Fibroblast of lung (primary cell): ENCODE results near the gene COL26A1. TPM values are rescaled to one million over a fixed set of nuclear protein-coding genes. Genes with fewer than 3 reads are reported as not detected.

Source experiments
- DNase-seq, 2 donors: peaks; one replicate each; pipeline versions ENCODE4 v3.0.0 to v3.0.0-alpha.2; 2010; ENCODE audit warnings: low read depth in 2 of 2
- H2AFZ ChIP-seq: 2 replicates; pipeline ENCODE4 v1.5.1; 2012; ENCODE audit warnings: low read length, control low read depth, inconsistent platforms
- H3K27ac ChIP-seq: 2 replicates; pipeline ENCODE4 v1.5.1; 2011; ENCODE audit warnings: low read length, control low read depth; ENCODE audit not compliant: insufficient read depth
- H3K27me3 ChIP-seq: 2 replicates; pipeline ENCODE4 v1.5.1; 2011; ENCODE audit warnings: mild to moderate bottlenecking, low read length; ENCODE audit not compliant: control insufficient read depth, insufficient read depth
- H3K36me3 ChIP-seq: 2 replicates; pipeline ENCODE4 v1.5.1; 2011; ENCODE audit warnings: low read length; ENCODE audit not compliant: control insufficient read depth, insufficient read depth
- H3K4me1 ChIP-seq: 2 replicates; pipeline ENCODE4 v1.5.1; 2011; ENCODE audit warnings: low read length; ENCODE audit not compliant: control insufficient read depth, insufficient read depth; ENCODE audit errors: extremely low read depth
- H3K4me2 ChIP-seq: 2 replicates; pipeline ENCODE4 v1.5.1; 2011; ENCODE audit warnings: low read length, control low read depth; ENCODE audit not compliant: insufficient read depth; ENCODE audit errors: extremely low read depth
- H3K4me3 ChIP-seq, 4 experiments: fragments of 200-600 bp in 1 of 4; sonication (generic) in 1 of 4; replicated peaks in 1 of 4; 2 replicates each; pipeline ENCODE4 v1.5.1; 2011 to 2016; ENCODE audit warnings: low read length in 4 of 4, low read depth in 3 of 4, mild to moderate bottlenecking in 3 of 4, control low read depth in 2 of 4, inconsistent platforms in 1 of 4, mixed read lengths in 1 of 4; ENCODE audit not compliant: insufficient read depth in 1 of 4; ENCODE audit errors: control extremely low read depth in 1 of 4
- H3K79me2 ChIP-seq: 2 replicates; pipeline ENCODE4 v1.5.1; 2012; ENCODE audit warnings: mild to moderate bottlenecking, low read length, inconsistent platforms; ENCODE audit not compliant: control insufficient read depth, insufficient read depth
- H3K9ac ChIP-seq: 2 replicates; pipeline ENCODE4 v1.5.1; 2011; ENCODE audit warnings: mild to moderate bottlenecking, low read length, control low read depth; ENCODE audit not compliant: insufficient read depth
- H3K9me3 ChIP-seq: 2 replicates; pipeline ENCODE4 v1.5.1; 2012; ENCODE audit warnings: low read depth, low read length; ENCODE audit not compliant: control insufficient read depth, insufficient read depth
- H4K20me1 ChIP-seq: 2 replicates; pipeline ENCODE4 v1.5.1; 2011; ENCODE audit warnings: low read length; ENCODE audit not compliant: control insufficient read depth, insufficient read depth; ENCODE audit errors: extremely low read depth
- EZH2 ChIP-seq: IDR thresholded peaks from 2 replicates; pipeline ENCODE4 v1.5.1; 2012; ENCODE audit warnings: low read length, control low read depth, mild to moderate bottlenecking; ENCODE audit errors: missing control alignments
- polyA plus RNA-seq, 2 donors: library from polyadenylated mRNA; depleted of rRNA in 1 of 2; stranded (reverse) in 1 of 2; unstranded in 1 of 2; fragments of >200 nt; gene quantifications; 2 replicates each; pipeline ENCODE4 v1.2.1, GENCODE V29; 2011 to 2012; ENCODE audit warnings: missing spikeins in 1 of 2
- total RNA-seq: library from RNA; depleted of rRNA; stranded (reverse); fragments of >200 nt; gene quantifications from 2 replicates; pipeline ENCODE4 v1.2.1, GENCODE V29; 2014
- TF ChIP-seq, protein P1 (sequence below), 2 donors: IDR thresholded peaks in 1 of 2; conservative IDR thresholded peaks in 1 of 2; 1 replicate in 1 of 2; 2 replicates in 1 of 2; pipeline ENCODE4 v1.5.1; 2011 to 2012; ENCODE audit warnings: low read length in 2 of 2, control low read depth in 1 of 2, inconsistent platforms in 1 of 2, low read depth in 1 of 2, mild to moderate bottlenecking in 1 of 2

COL26A1 gene
- total and polyA plus RNA-seq, 2 donors (not counting 1 experiment from before 2014, with no cell fraction given), result 0.06 TPM; not detected in 1

DNA sequence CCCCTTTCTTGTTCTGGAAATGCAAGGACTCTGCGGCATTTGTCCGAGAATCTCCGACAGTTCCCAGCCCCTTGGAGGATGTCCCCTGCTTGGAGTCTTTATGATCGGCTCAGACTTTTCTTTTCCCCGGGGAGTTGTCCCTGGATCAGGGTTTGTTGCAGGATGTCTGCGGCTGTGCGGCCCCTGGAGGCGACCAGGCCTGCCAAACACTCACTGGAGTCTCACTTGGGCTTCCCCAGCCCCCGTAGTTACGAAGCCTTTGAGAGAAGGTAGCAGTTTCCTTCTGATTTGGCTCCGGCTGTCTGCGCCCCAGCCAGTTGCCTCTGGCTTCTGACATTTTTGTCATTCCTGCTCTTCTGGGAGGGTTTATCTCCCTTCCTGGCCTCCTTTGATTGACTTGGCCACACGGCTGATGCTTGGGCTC lies 16.1 kb downstream of the COL26A1 start:
- no peak for TF ChIP-seq EZH2
- TF ChIP-seq, protein P1, sequence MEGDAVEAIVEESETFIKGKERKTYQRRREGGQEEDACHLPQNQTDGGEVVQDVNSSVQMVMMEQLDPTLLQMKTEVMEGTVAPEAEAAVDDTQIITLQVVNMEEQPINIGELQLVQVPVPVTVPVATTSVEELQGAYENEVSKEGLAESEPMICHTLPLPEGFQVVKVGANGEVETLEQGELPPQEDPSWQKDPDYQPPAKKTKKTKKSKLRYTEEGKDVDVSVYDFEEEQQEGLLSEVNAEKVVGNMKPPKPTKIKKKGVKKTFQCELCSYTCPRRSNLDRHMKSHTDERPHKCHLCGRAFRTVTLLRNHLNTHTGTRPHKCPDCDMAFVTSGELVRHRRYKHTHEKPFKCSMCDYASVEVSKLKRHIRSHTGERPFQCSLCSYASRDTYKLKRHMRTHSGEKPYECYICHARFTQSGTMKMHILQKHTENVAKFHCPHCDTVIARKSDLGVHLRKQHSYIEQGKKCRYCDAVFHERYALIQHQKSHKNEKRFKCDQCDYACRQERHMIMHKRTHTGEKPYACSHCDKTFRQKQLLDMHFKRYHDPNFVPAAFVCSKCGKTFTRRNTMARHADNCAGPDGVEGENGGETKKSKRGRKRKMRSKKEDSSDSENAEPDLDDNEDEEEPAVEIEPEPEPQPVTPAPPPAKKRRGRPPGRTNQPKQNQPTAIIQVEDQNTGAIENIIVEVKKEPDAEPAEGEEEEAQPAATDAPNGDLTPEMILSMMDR (conservative IDR thresholded peaks at IDR 0.05 in 1 of 2, IDR thresholded peaks at IDR 0.05 in 1 of 2; ENCODE audit: low read depth in 1 of 2, low read length in 2 of 2), result no peak
- Histone ChIP-seq H3K9me3 (no peaks in the 10 kb centered on the region), H3K9ac (no peak overlapping the region), H2AFZ (no peak overlapping the region), H3K4me2 (no peak overlapping the region), H3K4me1 (no peaks in the 10 kb centered on the region), H3K4me3 (no peak overlapping the region), H3K79me2 (no peaks in the 10 kb centered on the region), H3K27me3 (peaks cover 8% of the 10 kb centered on the region), H3K27ac (no peak overlapping the region), H3K36me3 (no peaks in the 10 kb centered on the region), H4K20me1 (no peaks in the 10 kb centered on the region)
- DNase-seq, result peak in 1 of 2 donors; percentile 22

DNA sequence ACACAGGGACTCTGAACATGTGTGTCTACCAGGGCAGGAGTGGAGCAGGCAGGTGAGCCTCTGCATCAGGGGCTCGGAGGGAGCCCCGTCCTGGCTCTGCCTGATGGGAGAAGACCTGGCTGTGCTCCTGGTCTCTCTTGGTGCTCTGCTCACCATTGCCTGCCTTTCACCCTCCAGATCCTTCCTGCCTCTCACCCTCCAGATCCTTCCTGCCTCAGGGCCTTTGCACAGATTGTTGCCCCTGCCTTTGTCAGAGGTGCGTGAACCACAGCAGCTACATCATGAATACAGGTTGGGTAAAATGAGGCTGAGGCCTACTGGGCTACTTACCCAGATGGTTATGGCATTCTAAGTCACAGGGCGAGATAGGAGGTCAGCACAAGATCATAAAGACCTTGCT lies 16.6 kb downstream of the COL26A1 start:
- H3K4me2 ChIP-seq, result no peak overlapping the region
- H3K9ac ChIP-seq, result no peak overlapping the region
- H3K36me3 ChIP-seq, result no peaks in the 10 kb centered on the region
- H4K20me1 ChIP-seq, result no peaks in the 10 kb centered on the region
- no peaks in the 10 kb centered on the region for H3K4me1 ChIP-seq
- no peaks in the 10 kb centered on the region for H3K9me3 ChIP-seq
- H3K4me3 ChIP-seq, result no peak overlapping the region
- no peak overlapping the region for H2AFZ ChIP-seq
- TF ChIP-seq EZH2, result no peak
- TF ChIP-seq, protein P1 (conservative IDR thresholded peaks at IDR 0.05 in 1 of 2, IDR thresholded peaks at IDR 0.05 in 1 of 2; ENCODE audit: low read depth in 1 of 2, low read length in 2 of 2), result no peak
- H3K79me2 ChIP-seq, result no peaks in the 10 kb centered on the region
- H3K27ac ChIP-seq, result no peak overlapping the region
- DNase-seq, result no peak
- H3K27me3 ChIP-seq, result peaks cover 5% of the 10 kb centered on the region

DNA sequence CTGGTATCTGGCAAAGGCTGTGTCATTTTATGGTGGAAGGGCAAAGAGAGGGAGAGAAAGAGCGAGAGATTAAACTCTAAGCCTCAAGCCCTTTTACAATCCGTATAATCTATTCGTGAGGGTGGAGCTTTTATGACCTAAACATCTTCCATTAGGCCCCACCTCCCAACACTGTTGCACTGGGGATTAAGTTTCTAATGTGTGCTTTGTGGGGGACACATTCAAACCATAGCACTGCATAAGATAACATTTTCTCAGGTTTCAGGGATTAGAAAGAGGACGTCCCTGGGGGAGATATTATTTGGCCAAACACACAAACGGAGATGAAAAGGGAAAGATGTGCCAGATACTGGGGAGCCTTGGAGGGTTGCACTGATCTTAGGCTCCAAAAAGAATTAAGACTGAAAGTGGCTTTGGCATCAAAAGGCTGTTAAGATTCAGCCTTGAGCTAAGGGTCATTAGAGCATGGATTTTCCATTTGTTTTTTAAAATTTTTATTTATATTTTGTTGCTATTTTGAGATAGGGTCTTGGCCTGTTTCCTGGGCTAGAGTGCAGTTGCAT lies 19.0 kb downstream of the COL26A1 start:
- Histone ChIP-seq H3K79me2 (no peaks in the 10 kb centered on the region), H3K9me3 (no peaks in the 10 kb centered on the region), H3K4me1 (no peaks in the 10 kb centered on the region), H3K27ac (no peak overlapping the region), H3K9ac (no peak overlapping the region), H3K27me3 (peaks cover 5% of the 10 kb centered on the region), H2AFZ (no peak overlapping the region), H3K36me3 (no peaks in the 10 kb centered on the region), H4K20me1 (no peaks in the 10 kb centered on the region), H3K4me3 (no peak overlapping the region), H3K4me2 (no peak overlapping the region)
- TF ChIP-seq, protein P1 (conservative IDR thresholded peaks at IDR 0.05 in 1 of 2, IDR thresholded peaks at IDR 0.05 in 1 of 2; ENCODE audit: low read depth in 1 of 2, low read length in 2 of 2), result no peak
- no peak for TF ChIP-seq EZH2
- DNase-seq, result no peak
